ENCODE data around the gene KCNQ4. TPM values are rescaled to one million over a fixed set of nuclear protein-coding genes. Genes with fewer than 3 reads are reported as not detected.

KCNQ4 gene
- total RNA-seq (under 1 TPM; 0.10 to 0.35 (median 0.26) TPM), total RNA-seq (0.08 to 1.1 (median 0.43) reads per million in 29 experiments)
- 0.09 TPM for total RNA-seq (2013)

GRCh38 chr1:40783001-40783905 lies at the start of gene KCNQ4:
Gene KCNQ4 (plus strand): TSS chr1:40783787. CDS start chr1:40784094, 307 bp downstream.
- peak in 3 of 35 experiments; percentile 13 to 22 (median 19) for DNase-seq

GRCh38 chr1:40734882-40735628 lies 48.5 kb upstream of the KCNQ4 start:
- no peaks in the 10 kb centered on the region for H3K27me3 ChIP-seq (replicated peaks in 1 of 2; ENCODE audit: control insufficient read depth in 2 of 2, extremely low read depth in 1 of 2, insufficient read depth in 2 of 2, low read length in 1 of 2)
- Mint-ChIP-seq H3K4me3 (no peak overlapping the region), H3K27me3 (no peaks in the 10 kb centered on the region), H3K36me3 (peaks cover 24% of the 10 kb centered on the region), H3K9me3 (no peaks in the 10 kb centered on the region), H3K4me1 (peaks cover 49 to 57% (median 54%) of the 10 kb centered on the region in 3 donors), H3K27ac (no peak overlapping the region)
- POLR2A ChIA-PET, result interaction anchor here in 1 of 2 donors (0.6 kb wide), 1 partner anchor 31 kb away, joined by 4 read pairs; no protein-coding TSS in a partner anchor
- no peak overlapping the region for H3K27ac ChIP-seq (ENCODE audit: low read length)
- CTCF ChIA-PET, result interaction anchor here in 1 of 2 donors (0.8 kb wide), 1 partner anchor 12 kb away, joined by 5 read pairs; no protein-coding TSS in a partner anchor
- no peaks in the 10 kb centered on the region for H3K9me3 ChIP-seq
- ATAC-seq (replicated peaks in 1 of 4) (no peak), DNase-seq (no peak)
- H3K4me1 ChIP-seq (ENCODE audit: control insufficient read depth in 1 of 2, extremely low read depth in 1 of 2, insufficient read depth in 2 of 2, low read length in 2 of 2), result peaks cover 3 to 5% of the 10 kb centered on the region in 2 experiments
- H3K36me3 ChIP-seq (ENCODE audit: control insufficient read depth in 2 of 2, extremely low read depth in 1 of 2, insufficient read depth in 1 of 2, low read length in 1 of 2), result peaks cover 0 to 11% of the 10 kb centered on the region in 2 donors
- 100% methylated on average over 1 of the region's 8 CpGs for WGBS (ENCODE audit: insufficient coverage)
- no peak overlapping the region for H3K4me3 ChIP-seq (ENCODE audit: control insufficient read depth in 1 of 2, extremely low read depth in 1 of 2, low read length in 1 of 2)

More at GRCh38 chr1:40783001-40783905, at the start of gene KCNQ4:
- Histone ChIP-seq H3K9me3 (no peaks in the 10 kb centered on the region), H3K27ac (ENCODE audit: low read length) (no peak within 1 kb of the TSS), H3K36me3 (ENCODE audit: control insufficient read depth in 2 of 2, extremely low read depth in 1 of 2, insufficient read depth in 1 of 2, low read length in 1 of 2) (no peaks in the 10 kb centered on the region), H3K27me3 (replicated peaks in 1 of 2; ENCODE audit: control insufficient read depth in 2 of 2, extremely low read depth in 1 of 2, insufficient read depth in 2 of 2, low read length in 1 of 2) (peaks cover 2 to 52% of the 10 kb centered on the region in 2 experiments), H3K4me3 (ENCODE audit: control insufficient read depth in 1 of 2, extremely low read depth in 1 of 2, low read length in 1 of 2) (peak within 1 kb of the TSS in 1 of 2 donors; percentile 57), H3K4me1 (ENCODE audit: control insufficient read depth in 1 of 2, extremely low read depth in 1 of 2, insufficient read depth in 2 of 2, low read length in 2 of 2) (peaks cover 0 to 15% of the 10 kb centered on the region in 2 experiments)
- H3K4me3 Mint-ChIP-seq, result peak within 1 kb of the TSS; percentile 62 to 84 (median 71)
- WGBS (ENCODE audit: insufficient coverage), result 9% methylated on average over 41 of the region's 73 CpGs
- H3K9me3 Mint-ChIP-seq, result no peaks in the 10 kb centered on the region
- peaks cover 6% of the 10 kb centered on the region for H3K36me3 Mint-ChIP-seq
- peak; percentile 44 to 64 (median 52) for ATAC-seq (replicated peaks in 1 of 4)
- peak within 1 kb of the TSS in 1 of 2 donors; percentile 43 for H3K27ac Mint-ChIP-seq
- ChIA-PET POLR2A (no interaction called here), CTCF (no interaction called here)
- H3K4me1 Mint-ChIP-seq, result peaks cover 6 to 14% (median 8%) of the 10 kb centered on the region in 3 donors
- peaks cover 16 to 44% of the 10 kb centered on the region in 2 donors for H3K27me3 Mint-ChIP-seq

GRCh38 chr1:40736085-40736531 lies 47.5 kb upstream of the KCNQ4 start:
- no peaks in the 10 kb centered on the region for H3K9me3 Mint-ChIP-seq
- H3K27ac Mint-ChIP-seq, result peak overlapping the region in 1 of 2 donors; percentile 28
- Histone ChIP-seq H3K36me3 (ENCODE audit: control insufficient read depth in 2 of 2, extremely low read depth in 1 of 2, insufficient read depth in 1 of 2, low read length in 1 of 2) (peaks cover 0 to 20% of the 10 kb centered on the region in 2 donors), H3K4me1 (ENCODE audit: control insufficient read depth in 1 of 2, extremely low read depth in 1 of 2, insufficient read depth in 2 of 2, low read length in 2 of 2) (peaks cover 0 to 3% of the 10 kb centered on the region in 2 experiments), H3K4me3 (ENCODE audit: control insufficient read depth in 1 of 2, extremely low read depth in 1 of 2, low read length in 1 of 2) (no peak overlapping the region), H3K9me3 (no peaks in the 10 kb centered on the region), H3K27me3 (replicated peaks in 1 of 2; ENCODE audit: control insufficient read depth in 2 of 2, extremely low read depth in 1 of 2, insufficient read depth in 2 of 2, low read length in 1 of 2) (no peaks in the 10 kb centered on the region), H3K27ac (ENCODE audit: low read length) (no peak overlapping the region)
- POLR2A ChIA-PET, result no interaction called here
- DNase-seq, result no peak
- no peak overlapping the region for H3K4me3 Mint-ChIP-seq
- H3K36me3 Mint-ChIP-seq, result peaks cover 28% of the 10 kb centered on the region
- CTCF ChIA-PET, result interaction anchor here (0.5 to 0.8 kb wide), 2 partner anchors 13 to 79 kb away, joined by 5 to 6 read pairs; no protein-coding TSS in a partner anchor
- H3K4me1 Mint-ChIP-seq, result peaks cover 49 to 57% (median 54%) of the 10 kb centered on the region in 3 donors
- no peak for ATAC-seq (replicated peaks in 1 of 4)
- H3K27me3 Mint-ChIP-seq, result no peaks in the 10 kb centered on the region

- no peak overlapping the region for H3K4me3 Mint-ChIP-seq
- no peak for ATAC-seq (replicated peaks in 1 of 4)
- ChIA-PET POLR2A (no interaction called here), CTCF (interaction anchor here in 1 of 2 donors (0.6 to 0.9 kb wide), 2 partner anchors 10 to 48 kb away, joined by 3 read pairs; no protein-coding TSS in a partner anchor)
- peaks cover 52 to 57% (median 56%) of the 10 kb centered on the region in 3 donors for H3K4me1 Mint-ChIP-seq
- H3K27me3 ChIP-seq (replicated peaks in 1 of 2; ENCODE audit: control insufficient read depth in 2 of 2, extremely low read depth in 1 of 2, insufficient read depth in 2 of 2, low read length in 1 of 2), result no peaks in the 10 kb centered on the region
- peaks cover 0 to 6% of the 10 kb centered on the region in 2 experiments for H3K4me1 ChIP-seq (ENCODE audit: control insufficient read depth in 1 of 2, extremely low read depth in 1 of 2, insufficient read depth in 2 of 2, low read length in 2 of 2)
- no peaks in the 10 kb centered on the region for H3K9me3 ChIP-seq
- H3K27ac ChIP-seq (ENCODE audit: low read length), result no peak overlapping the region
- WGBS (ENCODE audit: insufficient coverage), result 90% methylated on average over 2 of the region's 6 CpGs
- H3K4me3 ChIP-seq (ENCODE audit: control insufficient read depth in 1 of 2, extremely low read depth in 1 of 2, low read length in 1 of 2), result no peak overlapping the region
- no peak overlapping the region for H3K27ac Mint-ChIP-seq
- H3K9me3 Mint-ChIP-seq, result no peaks in the 10 kb centered on the region
- H3K27me3 Mint-ChIP-seq, result no peaks in the 10 kb centered on the region
- DNase-seq, result no peak
- H3K36me3 ChIP-seq (ENCODE audit: control insufficient read depth in 2 of 2, extremely low read depth in 1 of 2, insufficient read depth in 1 of 2, low read length in 1 of 2), result peaks cover 0 to 29% of the 10 kb centered on the region in 2 donors
- peaks cover 42% of the 10 kb centered on the region for H3K36me3 Mint-ChIP-seq
Measured at GRCh38 chr1:40738831-40739230, 44.8 kb upstream of the KCNQ4 start.

- H3K4me1 Mint-ChIP-seq, result peaks cover 52 to 60% (median 58%) of the 10 kb centered on the region in 3 donors
- no peak overlapping the region for H3K4me3 Mint-ChIP-seq
- no CpG with 5 or more reads among the region's 3 CpGs for WGBS (ENCODE audit: insufficient coverage)
- Histone ChIP-seq H3K36me3 (ENCODE audit: control insufficient read depth in 2 of 2, extremely low read depth in 1 of 2, insufficient read depth in 1 of 2, low read length in 1 of 2) (peaks cover 0 to 29% of the 10 kb centered on the region in 2 donors), H3K9me3 (no peaks in the 10 kb centered on the region), H3K27me3 (replicated peaks in 1 of 2; ENCODE audit: control insufficient read depth in 2 of 2, extremely low read depth in 1 of 2, insufficient read depth in 2 of 2, low read length in 1 of 2) (no peaks in the 10 kb centered on the region), H3K27ac (ENCODE audit: low read length) (no peak overlapping the region), H3K4me3 (ENCODE audit: control insufficient read depth in 1 of 2, extremely low read depth in 1 of 2, low read length in 1 of 2) (no peak overlapping the region), H3K4me1 (ENCODE audit: control insufficient read depth in 1 of 2, extremely low read depth in 1 of 2, insufficient read depth in 2 of 2, low read length in 2 of 2) (peaks cover 0 to 6% of the 10 kb centered on the region in 2 experiments)
- H3K27ac Mint-ChIP-seq, result peak overlapping the region in 1 of 2 donors; percentile 5
- DNase-seq (no peak), ATAC-seq (replicated peaks in 1 of 4) (no peak)
- no peaks in the 10 kb centered on the region for H3K9me3 Mint-ChIP-seq
- H3K27me3 Mint-ChIP-seq, result no peaks in the 10 kb centered on the region
- ChIA-PET POLR2A (no interaction called here), CTCF (interaction anchor here in 1 of 2 donors (0.6 to 0.9 kb wide), 2 partner anchors 9 to 48 kb away, joined by 3 read pairs; no protein-coding TSS in a partner anchor)
- peaks cover 44% of the 10 kb centered on the region for H3K36me3 Mint-ChIP-seq
Measured at GRCh38 chr1:40739455-40740008, 44.1 kb upstream of the KCNQ4 start.

Data from T-cell (primary cell).